ENCODE data around the gene GRIA1. TPM values are rescaled to one million over a fixed set of nuclear protein-coding genes. Genes with fewer than 3 reads are reported as not detected.
"Not testable (repeated sequence)": the region's sequence is repeated elsewhere in the genome, so short reads cannot be mapped to it uniquely, and the experiment has no call there.

GRIA1 gene
- total and polyA plus RNA-seq, 2 of the 13 experiments (the other 11 are each of a cell fraction or from before 2014, with no cell fraction given) = not detected

DNA sequence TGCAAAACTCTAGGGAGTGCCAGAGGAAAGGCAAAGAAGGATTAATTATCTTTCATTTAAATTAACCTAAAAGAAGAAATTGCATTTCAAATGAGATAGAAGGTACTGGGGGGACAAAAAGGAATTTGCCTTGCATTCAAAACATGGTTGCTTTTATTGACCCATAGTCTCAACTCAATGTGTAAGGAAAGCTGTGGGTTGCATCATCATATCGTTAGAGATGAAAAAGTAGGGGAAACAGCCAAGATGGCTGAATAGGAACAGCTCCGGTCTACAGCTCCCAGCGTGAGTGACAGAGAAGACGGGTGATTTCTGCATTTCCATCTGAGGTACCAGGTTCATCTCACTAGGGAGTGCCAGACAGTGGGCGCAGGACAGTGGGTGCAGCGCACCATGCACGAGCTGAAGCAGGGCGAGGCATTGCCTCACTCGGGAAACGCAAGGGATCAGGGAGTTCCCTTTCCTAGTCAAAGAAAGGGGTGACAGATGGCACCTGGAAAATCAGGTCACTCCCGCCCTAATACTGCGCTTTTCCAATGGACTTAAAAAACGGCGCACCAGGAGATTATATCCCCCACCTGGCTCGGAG lies 232.6 kb downstream of the GRIA1 start:
- FAIRE-seq = not testable (repeated sequence)

GRCh38 chr5:153742060-153742459 lies 251.6 kb downstream of the GRIA1 start:
- no peak for DNase-seq (ENCODE audit: low spot score)
- no peak overlapping the region for H3K9ac ChIP-seq (ENCODE audit: insufficient read depth, low read depth, low read length)
- H4K20me1 ChIP-seq (ENCODE audit: insufficient read depth, low read length) = no peaks in the 10 kb centered on the region
- in situ Hi-C loops (cut with HindIII; ENCODE audit: extremely low pct_ligation_motif_present, low pct_unique_long_range_greater_than_20kb) = no loop called here
- FAIRE-seq = no peak
- no peak overlapping the region for H3K4me2 ChIP-seq (ENCODE audit: low read depth, low read length)
- no peaks in the 10 kb centered on the region for H3K9me3 ChIP-seq (ENCODE audit: low read length)
- no peak overlapping the region for H3K4me3 ChIP-seq (replicated peaks in 1 of 3; ENCODE audit: insufficient read depth in 1 of 3, low read depth in 2 of 3, low read length in 3 of 3)
- BruUV-seq (replicated peaks) = no TSS peak
- H3K79me2 ChIP-seq (ENCODE audit: insufficient read depth, low read length) = no peaks in the 10 kb centered on the region
- no peaks in the 10 kb centered on the region; a peak in 1 of 5 replicates for H3K27me3 ChIP-seq (ENCODE audit: control insufficient read depth in 1 of 2, insufficient read depth in 2 of 2, low read length in 2 of 2)
- ChIA-PET CTCF (ENCODE audit: low intra/inter-chr PET ratio, low total read pairs) (no interaction called here), POLR2A (no interaction called here)
- 19% methylated on average over 5 of the region's 5 CpGs for WGBS (ENCODE audit: low lambda C conversion rate)
- no peak overlapping the region for H2AFZ ChIP-seq (ENCODE audit: low read length)
- no peaks in the 10 kb centered on the region for H3K36me3 ChIP-seq (replicated peaks in 1 of 2; ENCODE audit: control insufficient read depth in 1 of 2, insufficient read depth in 2 of 2, low read length in 2 of 2)
- intact Hi-C loops (cut with micrococcal nuclease; ENCODE audit: unreplicated experiment) = no loop called here
- no peak for ATAC-seq
- H3K27ac ChIP-seq (ENCODE audit: extremely low read length, insufficient read depth, low read length) = no peak overlapping the region
- no peaks in the 10 kb centered on the region for H3K4me1 ChIP-seq (ENCODE audit: insufficient read depth, low read length)
- TF ChIP-seq KDM6A (CRISPR knock-in tag; IDR thresholded peaks at IDR 0.05; ENCODE audit: low read depth) = no peak
- TF ChIP-seq, protein P1, sequence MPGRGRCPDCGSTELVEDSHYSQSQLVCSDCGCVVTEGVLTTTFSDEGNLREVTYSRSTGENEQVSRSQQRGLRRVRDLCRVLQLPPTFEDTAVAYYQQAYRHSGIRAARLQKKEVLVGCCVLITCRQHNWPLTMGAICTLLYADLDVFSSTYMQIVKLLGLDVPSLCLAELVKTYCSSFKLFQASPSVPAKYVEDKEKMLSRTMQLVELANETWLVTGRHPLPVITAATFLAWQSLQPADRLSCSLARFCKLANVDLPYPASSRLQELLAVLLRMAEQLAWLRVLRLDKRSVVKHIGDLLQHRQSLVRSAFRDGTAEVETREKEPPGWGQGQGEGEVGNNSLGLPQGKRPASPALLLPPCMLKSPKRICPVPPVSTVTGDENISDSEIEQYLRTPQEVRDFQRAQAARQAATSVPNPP (CRISPR knock-in tag; IDR thresholded peaks at IDR 0.05) = no peak
- no peak for TF ChIP-seq BRD4 (CRISPR knock-in tag; IDR thresholded peaks at IDR 0.05)
- TF ChIP-seq, protein P2, sequence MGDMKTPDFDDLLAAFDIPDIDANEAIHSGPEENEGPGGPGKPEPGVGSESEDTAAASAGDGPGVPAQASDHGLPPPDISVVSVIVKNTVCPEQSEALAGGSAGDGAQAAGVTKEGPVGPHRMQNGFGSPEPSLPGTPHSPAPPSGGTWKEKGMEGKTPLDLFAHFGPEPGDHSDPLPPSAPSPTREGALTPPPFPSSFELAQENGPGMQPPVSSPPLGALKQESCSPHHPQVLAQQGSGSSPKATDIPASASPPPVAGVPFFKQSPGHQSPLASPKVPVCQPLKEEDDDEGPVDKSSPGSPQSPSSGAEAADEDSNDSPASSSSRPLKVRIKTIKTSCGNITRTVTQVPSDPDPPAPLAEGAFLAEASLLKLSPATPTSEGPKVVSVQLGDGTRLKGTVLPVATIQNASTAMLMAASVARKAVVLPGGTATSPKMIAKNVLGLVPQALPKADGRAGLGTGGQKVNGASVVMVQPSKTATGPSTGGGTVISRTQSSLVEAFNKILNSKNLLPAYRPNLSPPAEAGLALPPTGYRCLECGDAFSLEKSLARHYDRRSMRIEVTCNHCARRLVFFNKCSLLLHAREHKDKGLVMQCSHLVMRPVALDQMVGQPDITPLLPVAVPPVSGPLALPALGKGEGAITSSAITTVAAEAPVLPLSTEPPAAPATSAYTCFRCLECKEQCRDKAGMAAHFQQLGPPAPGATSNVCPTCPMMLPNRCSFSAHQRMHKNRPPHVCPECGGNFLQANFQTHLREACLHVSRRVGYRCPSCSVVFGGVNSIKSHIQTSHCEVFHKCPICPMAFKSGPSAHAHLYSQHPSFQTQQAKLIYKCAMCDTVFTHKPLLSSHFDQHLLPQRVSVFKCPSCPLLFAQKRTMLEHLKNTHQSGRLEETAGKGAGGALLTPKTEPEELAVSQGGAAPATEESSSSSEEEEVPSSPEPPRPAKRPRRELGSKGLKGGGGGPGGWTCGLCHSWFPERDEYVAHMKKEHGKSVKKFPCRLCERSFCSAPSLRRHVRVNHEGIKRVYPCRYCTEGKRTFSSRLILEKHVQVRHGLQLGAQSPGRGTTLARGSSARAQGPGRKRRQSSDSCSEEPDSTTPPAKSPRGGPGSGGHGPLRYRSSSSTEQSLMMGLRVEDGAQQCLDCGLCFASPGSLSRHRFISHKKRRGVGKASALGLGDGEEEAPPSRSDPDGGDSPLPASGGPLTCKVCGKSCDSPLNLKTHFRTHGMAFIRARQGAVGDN (CRISPR knock-in tag; IDR thresholded peaks at IDR 0.05) = no peak
- no peak for TF ChIP-seq EZH2 (conservative IDR thresholded peaks at IDR 0.05; ENCODE audit: low read depth, low read length)
- no peak for TF ChIP-seq ZXDC (CRISPR knock-in tag; IDR thresholded peaks at IDR 0.05)
- no peak for TF ChIP-seq TBX2 (CRISPR knock-in tag; IDR thresholded peaks at IDR 0.05; ENCODE audit: borderline replicate concordance)
- TF ChIP-seq MIXL1 (CRISPR knock-in tag; IDR thresholded peaks at IDR 0.05) = no peak
- TF ChIP-seq, protein P3, sequence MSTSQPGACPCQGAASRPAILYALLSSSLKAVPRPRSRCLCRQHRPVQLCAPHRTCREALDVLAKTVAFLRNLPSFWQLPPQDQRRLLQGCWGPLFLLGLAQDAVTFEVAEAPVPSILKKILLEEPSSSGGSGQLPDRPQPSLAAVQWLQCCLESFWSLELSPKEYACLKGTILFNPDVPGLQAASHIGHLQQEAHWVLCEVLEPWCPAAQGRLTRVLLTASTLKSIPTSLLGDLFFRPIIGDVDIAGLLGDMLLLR (CRISPR knock-in tag; IDR thresholded peaks at IDR 0.05) = no peak

More for the DNA sequence above, 232.6 kb downstream of the GRIA1 start:
- POLR2A ChIA-PET; H3K27ac ChIP-seq (ENCODE audit: extremely low read length, insufficient read depth, low read length); H3K36me3 ChIP-seq (replicated peaks in 1 of 2; ENCODE audit: control insufficient read depth in 1 of 2, insufficient read depth in 2 of 2, low read length in 2 of 2); H3K27me3 ChIP-seq (ENCODE audit: control insufficient read depth in 1 of 2, insufficient read depth in 2 of 2, low read length in 2 of 2); H3K9ac ChIP-seq (ENCODE audit: insufficient read depth, low read depth, low read length); DNase-seq (ENCODE audit: low spot score); H3K9me3 ChIP-seq (ENCODE audit: low read length); H3K4me3 ChIP-seq (replicated peaks in 1 of 3; ENCODE audit: insufficient read depth in 1 of 3, low read depth in 2 of 3, low read length in 3 of 3); H3K79me2 ChIP-seq (ENCODE audit: insufficient read depth, low read length); ATAC-seq; intact Hi-C loops (cut with micrococcal nuclease; ENCODE audit: unreplicated experiment); H2AFZ ChIP-seq (ENCODE audit: low read length); BruUV-seq (replicated peaks); H3K4me2 ChIP-seq (ENCODE audit: low read depth, low read length); CTCF ChIA-PET (ENCODE audit: low intra/inter-chr PET ratio, low total read pairs); H4K20me1 ChIP-seq (ENCODE audit: insufficient read depth, low read length); in situ Hi-C loops (cut with HindIII; ENCODE audit: extremely low pct_ligation_motif_present, low pct_unique_long_range_greater_than_20kb); H3K4me1 ChIP-seq (ENCODE audit: insufficient read depth, low read length); TF ChIP-seq ATF7 (CRISPR knock-in tag; IDR thresholded peaks at IDR 0.05): not testable (repeated sequence)
- 65% methylated on average over 15 of the region's 15 CpGs for WGBS (ENCODE audit: low lambda C conversion rate)
- 0 out of 2 replicates have a peak, but pooled peaks have one; percentile 13 for TF ChIP-seq ATF7 (IDR thresholded peaks at IDR 0.05)
